ENCODE measurements around the gene SERPINI2.
"Not testable (repeated sequence)": the region's sequence is repeated elsewhere in the genome, so short reads cannot be mapped to it uniquely, and the experiment has no call there.

The SERPINI2 gene

GRCh38 chr3:167453815-167454214, 20.0 kb downstream of the SERPINI2 start:
- TF ChIP-seq CTCF (IDR thresholded peaks at IDR 0.05; ENCODE audit: insufficient read depth, low read depth, low read length, missing control alignments), result no peak
- DNase-seq (ENCODE audit: low read depth), result no peak
- no peak overlapping the region for H3K4me3 ChIP-seq (ENCODE audit: low read length)

- no peak for TF ChIP-seq CTCF (IDR thresholded peaks at IDR 0.05; ENCODE audit: insufficient read depth, low read depth, low read length, missing control alignments)
- no peak for DNase-seq (ENCODE audit: low read depth)
- no peak overlapping the region for H3K4me3 ChIP-seq (ENCODE audit: low read length)
Observed at GRCh38 chr3:167451282-167451681, 22.6 kb downstream of the SERPINI2 start.

- DNase-seq (ENCODE audit: low read depth), result no peak
- no peak overlapping the region for H3K4me3 ChIP-seq (ENCODE audit: low read length)
- no peak for TF ChIP-seq CTCF (IDR thresholded peaks at IDR 0.05; ENCODE audit: insufficient read depth, low read depth, low read length, missing control alignments)
Observed at GRCh38 chr3:167450675-167451074, 23.2 kb downstream of the SERPINI2 start.

- TF ChIP-seq CTCF (IDR thresholded peaks at IDR 0.05; ENCODE audit: insufficient read depth, low read depth, low read length, missing control alignments), result no peak
- no peak for DNase-seq (ENCODE audit: low read depth)
- no peak overlapping the region for H3K4me3 ChIP-seq (ENCODE audit: low read length)
Observed at GRCh38 chr3:167450195-167450594, 23.6 kb downstream of the SERPINI2 start.

- H3K4me3 ChIP-seq (ENCODE audit: low read length), result no peak overlapping the region
- no peak for TF ChIP-seq CTCF (IDR thresholded peaks at IDR 0.05; ENCODE audit: insufficient read depth, low read depth, low read length, missing control alignments)
- no peak for DNase-seq (ENCODE audit: low read depth)
Observed at GRCh38 chr3:167445491-167445890, 28.4 kb downstream of the SERPINI2 start.

- TF ChIP-seq CTCF (IDR thresholded peaks at IDR 0.05; ENCODE audit: insufficient read depth, low read depth, low read length, missing control alignments), result no peak
- H3K4me3 ChIP-seq (ENCODE audit: low read length), result no peak overlapping the region
- DNase-seq (ENCODE audit: low read depth), result no peak
Observed at GRCh38 chr3:167441256-167441655, 32.6 kb downstream of the SERPINI2 start.

- no peak for DNase-seq (ENCODE audit: low read depth)
- TF ChIP-seq CTCF (IDR thresholded peaks at IDR 0.05; ENCODE audit: insufficient read depth, low read depth, low read length, missing control alignments), result no peak
- H3K4me3 ChIP-seq (ENCODE audit: low read length), result no peak overlapping the region
Observed at GRCh38 chr3:167437428-167438139, 36.3 kb downstream of the SERPINI2 start.

GRCh38 chr3:167426962-167427361, 46.9 kb downstream of the SERPINI2 start:
- not testable (repeated sequence) for DNase-seq (ENCODE audit: low read depth); H3K4me3 ChIP-seq (ENCODE audit: low read length)

GRCh38 chr3:167422396-167422795, 51.4 kb downstream of the SERPINI2 start:
- not testable (repeated sequence) for DNase-seq (ENCODE audit: low read depth); H3K4me3 ChIP-seq (ENCODE audit: low read length)
